Endothelial cell of umbilical vein (primary cell): ENCODE data around the gene CABCOCO1. TPM values are rescaled to one million over a fixed set of nuclear protein-coding genes. Genes with fewer than 3 reads are reported as not detected.
A peak's percentile ranks its signal among the peaks of the same experiment; 100 is the strongest.

Experiments used
- BruUV-seq: library from RNA; stranded (reverse); fragments of 400-500 nt; replicated peaks from 2 replicates; lab custom pipeline; 2021; lab: Mats Ljungman, UMichigan
- CTCF ChIA-PET: fragments of 300-600, 350-600 bp; sonication (Branson Sonifier 250); formaldehyde crosslinking; loops from one replicate; lab custom pipeline; 2021; ENCODE audit warnings: antibody characterized with exemption, inconsistent platforms; lab: Charles Lee
- POLR2A ChIA-PET: fragments of 300-600, 350-600 bp; sonication (Branson Sonifier 250); formaldehyde crosslinking; loops from one replicate; lab custom pipeline; 2021; ENCODE audit warnings: antibody characterized with exemption, inconsistent platforms; lab: Charles Lee
- DNase-seq: peaks from one replicate; pipeline ENCODE4 v3.0.0-alpha.2; 2011; ENCODE audit warnings: low read depth, low spot score
- FAIRE-seq: peaks from 2 replicates; lab custom pipeline; 2011; peaks lifted over from hg19 to GRCh38; lab: Jason Lieb, UNC
- H2AFZ ChIP-seq: 2 replicates; pipeline ENCODE4 v1.6.0; 2012; ENCODE audit warnings: low read depth, low read length, control low read depth, inconsistent platforms
- H3K27ac ChIP-seq: 2 replicates; pipeline ENCODE4 v1.5.1; 2011; ENCODE audit warnings: low read depth, mild to moderate bottlenecking, control low read depth, low read length, moderate library complexity; ENCODE audit not compliant: insufficient read depth
- H3K27me3 ChIP-seq, 2 experiments: 2 replicates each; pipeline versions ENCODE4 v1.6.0 to v1.6.1; 2011; ENCODE audit warnings: low read length in 2 of 2, mixed read lengths in 1 of 2; ENCODE audit not compliant: control insufficient read depth in 2 of 2, insufficient read depth in 2 of 2
- H3K36me3 ChIP-seq, 2 experiments: 2 replicates in 1 of 2; 3 replicates in 1 of 2; pipeline ENCODE4 v1.5.1; 2011; ENCODE audit warnings: low read length in 2 of 2, mild to moderate bottlenecking in 1 of 2, moderate library complexity in 1 of 2; ENCODE audit not compliant: control insufficient read depth in 2 of 2, insufficient read depth in 2 of 2; ENCODE audit errors: extremely low read depth in 1 of 2
- H3K4me1 ChIP-seq: 3 replicates; pipeline ENCODE4 v1.5.1; 2011; ENCODE audit warnings: mild to moderate bottlenecking, low read length; ENCODE audit not compliant: control insufficient read depth, insufficient read depth; ENCODE audit errors: extremely low read depth
- H3K4me2 ChIP-seq: 2 replicates; pipeline ENCODE4 v1.6.1; 2011; ENCODE audit warnings: low read length, control low read depth, mixed read lengths; ENCODE audit not compliant: insufficient read depth
- H3K4me3 ChIP-seq, 3 experiments: fragments of 200-600 bp in 1 of 3; sonication (generic), shearing (Covaris generic) in 1 of 3; replicated peaks in 1 of 3; 2 replicates each; pipeline ENCODE4 v1.5.1; 2011 to 2016; ENCODE audit warnings: control low read depth in 3 of 3, low read length in 3 of 3, mild to moderate bottlenecking in 2 of 3, inconsistent platforms in 1 of 3, low read depth in 1 of 3, moderate library complexity in 1 of 3; ENCODE audit not compliant: insufficient read depth in 1 of 3
- H3K79me2 ChIP-seq: 2 replicates; pipeline ENCODE4 v1.6.0; 2012; ENCODE audit warnings: low read length, inconsistent platforms; ENCODE audit not compliant: control insufficient read depth, insufficient read depth
- H3K9ac ChIP-seq: replicated peaks from 2 replicates; pipeline ENCODE3; 2011; ENCODE audit warnings: low read length, control low read depth; ENCODE audit not compliant: insufficient read depth; ENCODE audit errors: extremely low read depth
- H3K9me1 ChIP-seq: replicated peaks from 3 replicates; pipeline ENCODE4 v1.6.0; 2011; ENCODE audit warnings: mild to moderate bottlenecking, low read length; ENCODE audit not compliant: control insufficient read depth, insufficient read depth; ENCODE audit errors: extremely low read depth
- H3K9me3 ChIP-seq: replicated peaks from 2 replicates; pipeline ENCODE4 v1.5.1; 2012; ENCODE audit warnings: low read length, inconsistent platforms; ENCODE audit not compliant: control insufficient read depth, insufficient read depth
- H4K20me1 ChIP-seq: replicated peaks from 2 replicates; pipeline ENCODE3; 2011; ENCODE audit warnings: mild to moderate bottlenecking, low read length; ENCODE audit not compliant: control insufficient read depth, insufficient read depth; ENCODE audit errors: extremely low read depth
- CTCF ChIP-seq, 2 donors: IDR thresholded peaks; 1 replicate in 1 of 2; 2 replicates in 1 of 2; pipeline ENCODE4 v1.5.1; 2011; ENCODE audit warnings: low read length in 2 of 2, mild to moderate bottlenecking in 2 of 2, moderate library complexity in 2 of 2, control low read depth in 1 of 2, inconsistent platforms in 1 of 2, low read depth in 1 of 2; ENCODE audit not compliant: insufficient read depth in 1 of 2; ENCODE audit errors: extremely low read depth in 1 of 2
- EZH2 ChIP-seq: IDR thresholded peaks from 2 replicates; pipeline ENCODE4 v1.6.1; 2012; ENCODE audit warnings: borderline replicate concordance, low read depth, mild to moderate bottlenecking, moderate library complexity, low read length, inconsistent platforms; ENCODE audit not compliant: severe bottlenecking
- FOS ChIP-seq: IDR thresholded peaks from 2 replicates; pipeline ENCODE4 v1.6.1; 2011; ENCODE audit warnings: mild to moderate bottlenecking, low read length, moderate library complexity, borderline replicate concordance; ENCODE audit not compliant: insufficient read depth
- GATA2 ChIP-seq: IDR thresholded peaks from 2 replicates; pipeline ENCODE4 v1.7.0; 2011; ENCODE audit warnings: low read depth, mild to moderate bottlenecking, moderate library complexity, mixed read lengths, low read length; ENCODE audit not compliant: insufficient read length, insufficient read depth
- JUN ChIP-seq: IDR thresholded peaks from 2 replicates; pipeline ENCODE4 v1.6.1; 2011; ENCODE audit warnings: borderline replicate concordance, low read depth; ENCODE audit not compliant: insufficient read length, insufficient read depth
- MYC ChIP-seq: IDR thresholded peaks from one replicate; pipeline ENCODE4 v1.6.1; 2011; ENCODE audit warnings: mild to moderate bottlenecking, low read depth, low read length
- POLR2A ChIP-seq: IDR thresholded peaks from 2 replicates; pipeline ENCODE4 v1.6.1; 2012; ENCODE audit warnings: low read depth, mild to moderate bottlenecking, control low read depth, low read length
- POLR2AphosphoS5 ChIP-seq: IDR thresholded peaks from 2 replicates; pipeline ENCODE4 v1.6.1; 2012; ENCODE audit warnings: low read depth, mild to moderate bottlenecking, control low read depth, low read length, moderate library complexity; ENCODE audit not compliant: insufficient read depth
- dilution Hi-C: fragments of 300-500 bp; cut with MboI; formaldehyde crosslinking; loops from one replicate; pipeline ENCODE4 v1.15.0; 2019; ENCODE audit warnings: low sequenced_read_pairs; ENCODE audit not compliant: extremely low pct_ligation_motif_present
- intact Hi-C: fragments of 100-400 bp; cut with micrococcal nuclease; formaldehyde crosslinking; loops from one replicate; pipeline ENCODE4 v1.10.0; 2022
- polyA plus RNA-seq, 4 experiments: library from polyadenylated mRNA; depleted of rRNA in 3 of 4; stranded (reverse) in 3 of 4; unstranded in 1 of 4; fragments of >200 nt; gene quantifications; 2 replicates each; pipeline versions ENCODE4 v1.2.1 to v1.2.3, GENCODE V29; 2011 to 2012; ENCODE audit warnings: missing spikeins in 1 of 4
- total RNA-seq: library from RNA; stranded (reverse); gene quantifications from 2 replicates; pipeline ENCODE4 v1.2.3, GENCODE V29; 2021
- TF ChIP-seq, protein P1 (sequence below): IDR thresholded peaks from 2 replicates; pipeline ENCODE4 v1.6.1; 2011; ENCODE audit not compliant: insufficient read depth, insufficient read length

Gene CABCOCO1
- total and polyA plus RNA-seq, 2 donors (not counting 3 experiments of a cell fraction or from before 2014, with no cell fraction given), result 0.06 to 1.3 TPM

DNA sequence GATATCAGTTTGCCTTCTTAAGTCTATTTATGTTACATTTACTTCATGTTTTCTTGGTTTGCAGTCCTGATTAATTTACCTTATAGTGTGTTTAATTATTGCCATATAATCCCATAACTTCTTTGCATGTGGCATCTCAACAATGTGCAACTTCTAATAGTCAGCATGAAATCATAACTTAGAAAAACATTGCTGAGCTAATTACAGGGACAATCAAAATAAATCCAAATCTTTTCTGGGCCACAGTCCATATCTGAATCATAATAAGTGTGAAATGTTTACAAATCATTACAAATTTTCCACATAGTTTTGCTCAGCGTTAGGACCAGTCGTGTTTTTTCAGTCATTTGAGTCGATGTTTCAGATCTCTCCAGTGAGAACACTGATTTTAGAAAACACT lies 29.1 kb upstream of the CABCOCO1 start:
- POLR2A ChIA-PET, result no interaction called here
- dilution Hi-C loops (no loop called here), intact Hi-C loops (loop anchor here (1.0 kb wide), 1 partner anchor 9 kb away; no protein-coding TSS in a partner anchor)
- CTCF ChIA-PET, result interaction anchor here (0.9 to 1.6 kb wide), 5 partner anchors 9 to 800 kb away, joined by 3 to 5 read pairs (median 4); no protein-coding TSS in a partner anchor
- Histone ChIP-seq H3K4me1 (peaks cover 38% of the 10 kb centered on the region), H3K4me2 (peak overlapping the region; percentile 48), H4K20me1 (no peaks in the 10 kb centered on the region), H3K9me1 (no peaks in the 10 kb centered on the region), H2AFZ (no peak overlapping the region), H3K9ac (peak overlapping the region; percentile 34), H3K27ac (peak overlapping the region; percentile 20), H3K9me3 (no peaks in the 10 kb centered on the region), H3K27me3 (no peaks in the 10 kb centered on the region), H3K36me3 (no peaks in the 10 kb centered on the region), H3K79me2 (no peaks in the 10 kb centered on the region), H3K4me3 (no peak overlapping the region)
- DNase-seq (peak; percentile 85), FAIRE-seq (peak; percentile 74)
- no TSS peak for BruUV-seq
- TF ChIP-seq, protein P1, sequence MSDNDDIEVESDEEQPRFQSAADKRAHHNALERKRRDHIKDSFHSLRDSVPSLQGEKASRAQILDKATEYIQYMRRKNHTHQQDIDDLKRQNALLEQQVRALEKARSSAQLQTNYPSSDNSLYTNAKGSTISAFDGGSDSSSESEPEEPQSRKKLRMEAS, result no peak
- TF ChIP-seq CTCF (IDR thresholded peaks at IDR 0.05; ENCODE audit: extremely low read depth in 1 of 2, insufficient read depth in 1 of 2, low read depth in 1 of 2, low read length in 2 of 2) (no peak), FOS (peak; percentile 67), MYC (no peak), GATA2 (no peak), POLR2A (no peak), POLR2AphosphoS5 (peak; percentile 41), JUN (peak; percentile 57), EZH2 (no peak)
